RWPE1 (cell line): ENCODE measurements around the gene AKT1.

Source experiments
- CTCF ChIA-PET: fragments of 350-600 bp; sonication (Branson Sonifier 250); formaldehyde crosslinking; extraction: SDS; loops from one replicate; lab custom pipeline; 2021; lab: Yijun Ruan, JAX
- POLR2A ChIA-PET: fragments of 400-600 bp; formaldehyde crosslinking; extraction: SDS; loops from one replicate; lab custom pipeline; 2020; ENCODE audit warnings: antibody characterized with exemption; ENCODE audit not compliant: low non-redundant PET; lab: Yijun Ruan, JAX
- DNase-seq: peaks from one replicate; pipeline ENCODE4 v3.0.0; 2012; ENCODE audit warnings: low spot score
- H3K27ac ChIP-seq: fragments of 450-650 bp; 2 replicates; pipeline ENCODE4 v1.5.1; 2017
- CTCF ChIP-seq: fragments of 450-650 bp; conservative IDR thresholded peaks from 2 replicates; pipeline ENCODE4 v1.5.1; 2017; ENCODE audit warnings: low read depth, mild to moderate bottlenecking

Gene AKT1

GRCh38 chr14:104782086-104782807, 13.3 kb downstream of the AKT1 start:
- CTCF ChIA-PET, result no interaction called here
- POLR2A ChIA-PET, result no interaction called here
- DNase-seq, result no peak
- no peak for TF ChIP-seq CTCF
- H3K27ac ChIP-seq, result peak overlapping the region; percentile 39

- POLR2A ChIA-PET, result no interaction called here
- no peak for DNase-seq
- CTCF ChIA-PET, result interaction anchor here (0.6 to 1.3 kb wide), 2 partner anchors 13 to 998 kb away, joined by 3 to 5 read pairs; no protein-coding TSS in a partner anchor
- no peak for TF ChIP-seq CTCF
- H3K27ac ChIP-seq, result peak overlapping the region; percentile 39
These were observed 14.1 kb downstream of the AKT1 start for GRCh38 chr14:104781271-104782077.

GRCh38 chr14:104780513-104781030, 15.0 kb downstream of the AKT1 start:
- DNase-seq, result no peak
- ChIA-PET POLR2A (no interaction called here), CTCF (interaction anchor here (0.5 to 1.3 kb wide), 4 partner anchors 9 to 997 kb away, joined by 3 to 5 read pairs (median 3); no protein-coding TSS in a partner anchor)
- TF ChIP-seq CTCF, result no peak
- peak overlapping the region; percentile 39; the same call in 1 of the 2 replicates for H3K27ac ChIP-seq

GRCh38 chr14:104779776-104780512, 15.6 kb downstream of the AKT1 start:
- no peak for DNase-seq
- no peak for TF ChIP-seq CTCF
- no peak overlapping the region for H3K27ac ChIP-seq
- POLR2A ChIA-PET, result no interaction called here
- CTCF ChIA-PET, result interaction anchor here (0.5 to 0.9 kb wide), 2 partner anchors 9 to 28 kb away, joined by 3 read pairs; no protein-coding TSS in a partner anchor

GRCh38 chr14:104778694-104779331, 16.7 kb downstream of the AKT1 start:
- no peak for TF ChIP-seq CTCF
- ChIA-PET POLR2A (no interaction called here), CTCF (interaction anchor here (0.5 to 0.6 kb wide), 3 partner anchors 29 to 1207 kb away, joined by 3 to 4 read pairs (median 3); no protein-coding TSS in a partner anchor)
- peak overlapping the region; percentile 35 for H3K27ac ChIP-seq
- DNase-seq, result no peak
